Astrocyte (in vitro differentiated cells and primary cell): ENCODE measurements around the gene SIK3.

Experiments
- EZH2 ChIP-seq: IDR thresholded peaks from 2 replicates; pipeline ENCODE4 v1.6.1; 2012; ENCODE audit warnings: mild to moderate bottlenecking, low read length, inconsistent platforms; ENCODE audit not compliant: insufficient read depth
- TF ChIP-seq, protein P1 (sequence below): IDR thresholded peaks from 2 replicates; pipeline ENCODE4 v1.5.1; 2011; ENCODE audit warnings: low read depth, mild to moderate bottlenecking, inconsistent platforms, low read length, moderate library complexity; ENCODE audit not compliant: insufficient read depth

DNA sequence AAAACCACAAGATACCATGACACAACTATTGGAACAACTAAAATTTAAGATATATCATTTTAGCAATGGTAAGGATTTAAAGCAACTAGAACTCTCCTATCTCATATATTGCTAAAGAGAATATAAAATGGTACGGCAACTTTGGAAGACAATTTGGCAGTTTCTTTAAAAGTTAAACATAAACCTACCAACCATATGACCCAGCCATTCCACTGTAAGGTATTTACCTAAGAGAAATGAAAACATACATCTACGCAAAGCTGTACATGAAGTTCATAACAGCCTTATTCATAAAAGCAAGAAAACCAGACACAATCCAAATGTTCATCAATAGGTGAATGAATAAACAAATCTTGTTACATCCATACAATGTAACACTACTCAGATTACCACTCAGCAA lies 31.3 kb downstream of the SIK3 start:
- TF ChIP-seq, protein P1, sequence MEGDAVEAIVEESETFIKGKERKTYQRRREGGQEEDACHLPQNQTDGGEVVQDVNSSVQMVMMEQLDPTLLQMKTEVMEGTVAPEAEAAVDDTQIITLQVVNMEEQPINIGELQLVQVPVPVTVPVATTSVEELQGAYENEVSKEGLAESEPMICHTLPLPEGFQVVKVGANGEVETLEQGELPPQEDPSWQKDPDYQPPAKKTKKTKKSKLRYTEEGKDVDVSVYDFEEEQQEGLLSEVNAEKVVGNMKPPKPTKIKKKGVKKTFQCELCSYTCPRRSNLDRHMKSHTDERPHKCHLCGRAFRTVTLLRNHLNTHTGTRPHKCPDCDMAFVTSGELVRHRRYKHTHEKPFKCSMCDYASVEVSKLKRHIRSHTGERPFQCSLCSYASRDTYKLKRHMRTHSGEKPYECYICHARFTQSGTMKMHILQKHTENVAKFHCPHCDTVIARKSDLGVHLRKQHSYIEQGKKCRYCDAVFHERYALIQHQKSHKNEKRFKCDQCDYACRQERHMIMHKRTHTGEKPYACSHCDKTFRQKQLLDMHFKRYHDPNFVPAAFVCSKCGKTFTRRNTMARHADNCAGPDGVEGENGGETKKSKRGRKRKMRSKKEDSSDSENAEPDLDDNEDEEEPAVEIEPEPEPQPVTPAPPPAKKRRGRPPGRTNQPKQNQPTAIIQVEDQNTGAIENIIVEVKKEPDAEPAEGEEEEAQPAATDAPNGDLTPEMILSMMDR: no peak
- TF ChIP-seq EZH2: no peak
